Measurements from ENCODE around the gene PPL.

DNA sequence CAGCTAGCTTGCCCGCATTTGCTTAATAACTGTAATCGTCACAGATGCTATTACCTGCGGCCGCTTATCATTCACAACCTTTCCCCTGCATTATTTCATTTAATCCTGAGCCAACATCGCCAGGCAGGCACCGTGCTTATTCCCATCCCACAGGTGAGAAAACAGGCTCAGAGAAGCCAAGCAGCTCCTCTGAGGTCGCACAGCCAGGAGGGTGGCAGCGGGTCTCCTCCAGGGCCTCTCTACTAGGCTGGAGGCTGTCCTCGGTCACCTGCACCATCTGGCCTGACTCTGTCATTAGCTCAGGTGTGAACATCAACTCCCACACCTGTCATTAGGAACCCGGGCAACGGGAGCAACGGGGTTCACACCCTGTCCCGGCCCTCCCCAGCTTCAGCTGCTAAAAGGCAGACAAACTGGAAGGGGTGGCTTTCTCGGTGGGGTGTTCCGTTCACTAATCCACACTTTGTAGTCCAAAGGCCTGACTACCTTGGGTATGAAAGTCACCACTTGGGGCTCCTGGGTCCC, 3.0 kb downstream of the PPL start:
- TF ChIP-seq, protein P1, sequence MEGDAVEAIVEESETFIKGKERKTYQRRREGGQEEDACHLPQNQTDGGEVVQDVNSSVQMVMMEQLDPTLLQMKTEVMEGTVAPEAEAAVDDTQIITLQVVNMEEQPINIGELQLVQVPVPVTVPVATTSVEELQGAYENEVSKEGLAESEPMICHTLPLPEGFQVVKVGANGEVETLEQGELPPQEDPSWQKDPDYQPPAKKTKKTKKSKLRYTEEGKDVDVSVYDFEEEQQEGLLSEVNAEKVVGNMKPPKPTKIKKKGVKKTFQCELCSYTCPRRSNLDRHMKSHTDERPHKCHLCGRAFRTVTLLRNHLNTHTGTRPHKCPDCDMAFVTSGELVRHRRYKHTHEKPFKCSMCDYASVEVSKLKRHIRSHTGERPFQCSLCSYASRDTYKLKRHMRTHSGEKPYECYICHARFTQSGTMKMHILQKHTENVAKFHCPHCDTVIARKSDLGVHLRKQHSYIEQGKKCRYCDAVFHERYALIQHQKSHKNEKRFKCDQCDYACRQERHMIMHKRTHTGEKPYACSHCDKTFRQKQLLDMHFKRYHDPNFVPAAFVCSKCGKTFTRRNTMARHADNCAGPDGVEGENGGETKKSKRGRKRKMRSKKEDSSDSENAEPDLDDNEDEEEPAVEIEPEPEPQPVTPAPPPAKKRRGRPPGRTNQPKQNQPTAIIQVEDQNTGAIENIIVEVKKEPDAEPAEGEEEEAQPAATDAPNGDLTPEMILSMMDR (IDR thresholded peaks at IDR 0.05): no peak
- TF ChIP-seq POLR2A (IDR thresholded peaks at IDR 0.05): no peak

All from Peyer's patch (tissue), 4 donors.